DOHH2 (cell line): ENCODE measurements around the gene STN1.

Experiments used
- EZH2phosphoT487 ChIP-seq: fragments of 200-600 bp; sonication (generic); IDR thresholded peaks from 2 replicates; pipeline ENCODE4 v1.6.1; 2017; ENCODE audit warnings: borderline replicate concordance, mild to moderate bottlenecking, antibody characterized with exemption, low read length, moderate library complexity, mixed read lengths
- TF ChIP-seq, protein P1 (sequence below): fragments of 200-600 bp; sonication (generic); IDR thresholded peaks from one replicate; pipeline ENCODE4 v1.5.1; 2014; ENCODE audit warnings: antibody characterized with exemption, mild to moderate bottlenecking, low read depth, low read length; ENCODE audit not compliant: poor library complexity, severe bottlenecking

GRCh38 chr10:103839519-103839871 is 78.5 kb downstream of the STN1 start:
- TF ChIP-seq, protein P1, sequence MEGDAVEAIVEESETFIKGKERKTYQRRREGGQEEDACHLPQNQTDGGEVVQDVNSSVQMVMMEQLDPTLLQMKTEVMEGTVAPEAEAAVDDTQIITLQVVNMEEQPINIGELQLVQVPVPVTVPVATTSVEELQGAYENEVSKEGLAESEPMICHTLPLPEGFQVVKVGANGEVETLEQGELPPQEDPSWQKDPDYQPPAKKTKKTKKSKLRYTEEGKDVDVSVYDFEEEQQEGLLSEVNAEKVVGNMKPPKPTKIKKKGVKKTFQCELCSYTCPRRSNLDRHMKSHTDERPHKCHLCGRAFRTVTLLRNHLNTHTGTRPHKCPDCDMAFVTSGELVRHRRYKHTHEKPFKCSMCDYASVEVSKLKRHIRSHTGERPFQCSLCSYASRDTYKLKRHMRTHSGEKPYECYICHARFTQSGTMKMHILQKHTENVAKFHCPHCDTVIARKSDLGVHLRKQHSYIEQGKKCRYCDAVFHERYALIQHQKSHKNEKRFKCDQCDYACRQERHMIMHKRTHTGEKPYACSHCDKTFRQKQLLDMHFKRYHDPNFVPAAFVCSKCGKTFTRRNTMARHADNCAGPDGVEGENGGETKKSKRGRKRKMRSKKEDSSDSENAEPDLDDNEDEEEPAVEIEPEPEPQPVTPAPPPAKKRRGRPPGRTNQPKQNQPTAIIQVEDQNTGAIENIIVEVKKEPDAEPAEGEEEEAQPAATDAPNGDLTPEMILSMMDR: no peak
- TF ChIP-seq EZH2phosphoT487: no peak
